ENCODE measurements around the gene PDZRN4. TPM values are rescaled to one million over a fixed set of nuclear protein-coding genes. Genes with fewer than 3 reads are reported as not detected.

The PDZRN4 gene
- total RNA-seq, 3 donors from 2014 or later: 0.98 to 53.4 (median 2.8) TPM

- no peaks in the 10 kb centered on the region for H3K27me3 ChIP-seq
- H3K27ac ChIP-seq: no peak overlapping the region
- no peaks in the 10 kb centered on the region for H3K36me3 ChIP-seq
- no peak overlapping the region for H3K4me3 ChIP-seq
- no peaks in the 10 kb centered on the region for H3K9me3 ChIP-seq
- H3K4me1 ChIP-seq: no peaks in the 10 kb centered on the region
- intact Hi-C loops (cut with DNase I; ENCODE audit: low total_unique reads): no loop called here
- DNase-seq (ENCODE audit: low spot score in 2 of 2): no peak
- TF ChIP-seq, protein P1, sequence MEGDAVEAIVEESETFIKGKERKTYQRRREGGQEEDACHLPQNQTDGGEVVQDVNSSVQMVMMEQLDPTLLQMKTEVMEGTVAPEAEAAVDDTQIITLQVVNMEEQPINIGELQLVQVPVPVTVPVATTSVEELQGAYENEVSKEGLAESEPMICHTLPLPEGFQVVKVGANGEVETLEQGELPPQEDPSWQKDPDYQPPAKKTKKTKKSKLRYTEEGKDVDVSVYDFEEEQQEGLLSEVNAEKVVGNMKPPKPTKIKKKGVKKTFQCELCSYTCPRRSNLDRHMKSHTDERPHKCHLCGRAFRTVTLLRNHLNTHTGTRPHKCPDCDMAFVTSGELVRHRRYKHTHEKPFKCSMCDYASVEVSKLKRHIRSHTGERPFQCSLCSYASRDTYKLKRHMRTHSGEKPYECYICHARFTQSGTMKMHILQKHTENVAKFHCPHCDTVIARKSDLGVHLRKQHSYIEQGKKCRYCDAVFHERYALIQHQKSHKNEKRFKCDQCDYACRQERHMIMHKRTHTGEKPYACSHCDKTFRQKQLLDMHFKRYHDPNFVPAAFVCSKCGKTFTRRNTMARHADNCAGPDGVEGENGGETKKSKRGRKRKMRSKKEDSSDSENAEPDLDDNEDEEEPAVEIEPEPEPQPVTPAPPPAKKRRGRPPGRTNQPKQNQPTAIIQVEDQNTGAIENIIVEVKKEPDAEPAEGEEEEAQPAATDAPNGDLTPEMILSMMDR (IDR thresholded peaks at IDR 0.05): peak in 1 of 3 donors; percentile 20
- no peak for TF ChIP-seq POLR2AphosphoS5 (IDR thresholded peaks at IDR 0.05)
Observed at GRCh38 chr12:41264281-41264680, 76.2 kb downstream of the PDZRN4 start.

DNA sequence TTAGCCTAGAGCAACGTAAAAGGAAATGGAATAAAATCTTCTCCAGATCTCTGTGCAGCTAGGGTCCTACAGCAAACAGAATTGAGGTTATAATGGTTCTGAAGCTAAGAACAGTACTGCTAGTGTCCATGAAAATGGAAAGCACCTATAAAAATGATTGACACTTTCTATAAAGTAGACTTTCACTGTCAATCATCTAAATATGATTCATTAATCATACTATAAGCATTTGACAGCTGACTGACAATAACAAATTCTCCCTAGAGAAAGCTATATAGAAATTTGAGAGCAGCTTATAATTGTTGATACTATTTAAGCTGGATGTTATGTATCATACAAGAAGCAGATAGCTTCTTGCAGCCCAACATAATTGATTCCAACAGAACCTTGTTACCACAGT lies 80.9 kb downstream of the PDZRN4 start:
- Histone ChIP-seq H3K4me1 (no peaks in the 10 kb centered on the region), H3K36me3 (no peaks in the 10 kb centered on the region), H3K4me3 (no peak overlapping the region), H3K27ac (no peak overlapping the region), H3K27me3 (no peaks in the 10 kb centered on the region), H3K9me3 (no peaks in the 10 kb centered on the region)
- TF ChIP-seq, protein P1 (IDR thresholded peaks at IDR 0.05): no peak
- TF ChIP-seq POLR2A (IDR thresholded peaks at IDR 0.05) (no peak), POLR2AphosphoS5 (IDR thresholded peaks at IDR 0.05) (no peak)
- intact Hi-C loops (cut with DNase I; ENCODE audit: low total_unique reads): no loop called here
- no peak for DNase-seq (ENCODE audit: low spot score in 2 of 2)

DNA sequence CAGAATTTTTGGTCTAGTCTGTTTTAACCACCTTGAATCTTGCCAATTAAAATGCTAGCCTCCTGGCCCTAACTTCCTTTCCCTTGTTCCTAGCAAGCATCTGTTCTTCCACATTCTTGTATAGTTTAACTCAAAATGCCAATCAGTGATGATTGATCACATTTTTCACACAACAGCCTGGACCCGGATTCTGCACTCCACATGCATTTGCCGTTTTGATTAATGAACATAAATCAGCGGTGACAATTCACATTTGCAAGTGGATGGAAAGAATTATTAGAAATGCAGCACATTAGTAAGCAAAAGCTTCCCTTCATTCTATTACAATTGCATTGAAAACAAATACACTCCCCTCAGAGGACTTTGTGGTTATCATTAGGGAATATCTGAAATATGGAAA lies 83.4 kb downstream of the PDZRN4 start:
- Histone ChIP-seq H3K27me3 (no peaks in the 10 kb centered on the region), H3K27ac (no peak overlapping the region), H3K4me3 (no peak overlapping the region), H3K9me3 (no peaks in the 10 kb centered on the region), H3K4me1 (no peaks in the 10 kb centered on the region), H3K36me3 (no peaks in the 10 kb centered on the region)
- intact Hi-C loops (cut with DNase I; ENCODE audit: low total_unique reads): no loop called here
- TF ChIP-seq, protein P1 (IDR thresholded peaks at IDR 0.05): no peak
- TF ChIP-seq POLR2A (IDR thresholded peaks at IDR 0.05): no peak
- TF ChIP-seq POLR2AphosphoS5 (IDR thresholded peaks at IDR 0.05): no peak
- no peak for DNase-seq (ENCODE audit: low spot score in 2 of 2)

DNA sequence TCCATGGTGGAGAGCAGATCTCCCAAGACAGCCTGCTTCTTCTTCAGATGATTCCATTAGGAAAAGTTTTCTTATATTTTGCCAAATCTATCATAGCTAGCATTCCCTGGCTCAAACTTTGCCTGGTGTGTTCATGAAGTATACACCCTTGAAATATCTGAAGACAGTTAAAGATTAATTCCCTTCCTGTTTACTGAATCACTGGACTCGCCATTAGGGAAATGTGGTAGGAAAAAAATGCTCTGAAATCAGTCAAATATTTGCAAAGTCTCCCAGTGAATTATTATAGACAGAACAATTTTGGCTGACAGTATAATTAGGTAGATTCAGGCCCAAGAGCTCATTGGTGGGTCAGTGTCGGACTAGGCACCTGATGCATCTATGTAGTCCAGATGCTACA lies 86.5 kb downstream of the PDZRN4 start:
- Histone ChIP-seq H3K27me3 (no peaks in the 10 kb centered on the region), H3K4me3 (no peak overlapping the region), H3K9me3 (no peaks in the 10 kb centered on the region), H3K36me3 (no peaks in the 10 kb centered on the region), H3K4me1 (no peaks in the 10 kb centered on the region), H3K27ac (no peak overlapping the region)
- intact Hi-C loops (cut with DNase I; ENCODE audit: low total_unique reads): no loop called here
- no peak for DNase-seq (ENCODE audit: low spot score in 2 of 2)
- TF ChIP-seq, protein P1 (IDR thresholded peaks at IDR 0.05): no peak
- TF ChIP-seq POLR2AphosphoS5 (IDR thresholded peaks at IDR 0.05) (no peak), POLR2A (IDR thresholded peaks at IDR 0.05) (no peak)

GRCh38 chr12:41277100-41277945 lies 89.2 kb downstream of the PDZRN4 start:
- H3K27me3 ChIP-seq: no peaks in the 10 kb centered on the region
- no peaks in the 10 kb centered on the region for H3K4me1 ChIP-seq
- no peak overlapping the region for H3K27ac ChIP-seq
- no peaks in the 10 kb centered on the region for H3K9me3 ChIP-seq
- DNase-seq (ENCODE audit: low spot score in 2 of 2): no peak
- TF ChIP-seq POLR2A (IDR thresholded peaks at IDR 0.05) (no peak), POLR2AphosphoS5 (IDR thresholded peaks at IDR 0.05) (no peak)
- TF ChIP-seq, protein P1 (IDR thresholded peaks at IDR 0.05): peak in 2 of 3 donors; percentile 41 to 46
- intact Hi-C loops (cut with DNase I; ENCODE audit: low total_unique reads): no loop called here
- no peaks in the 10 kb centered on the region for H3K36me3 ChIP-seq
- no peak overlapping the region for H3K4me3 ChIP-seq
